ENCODE data around the gene TMEM182.

DNA sequence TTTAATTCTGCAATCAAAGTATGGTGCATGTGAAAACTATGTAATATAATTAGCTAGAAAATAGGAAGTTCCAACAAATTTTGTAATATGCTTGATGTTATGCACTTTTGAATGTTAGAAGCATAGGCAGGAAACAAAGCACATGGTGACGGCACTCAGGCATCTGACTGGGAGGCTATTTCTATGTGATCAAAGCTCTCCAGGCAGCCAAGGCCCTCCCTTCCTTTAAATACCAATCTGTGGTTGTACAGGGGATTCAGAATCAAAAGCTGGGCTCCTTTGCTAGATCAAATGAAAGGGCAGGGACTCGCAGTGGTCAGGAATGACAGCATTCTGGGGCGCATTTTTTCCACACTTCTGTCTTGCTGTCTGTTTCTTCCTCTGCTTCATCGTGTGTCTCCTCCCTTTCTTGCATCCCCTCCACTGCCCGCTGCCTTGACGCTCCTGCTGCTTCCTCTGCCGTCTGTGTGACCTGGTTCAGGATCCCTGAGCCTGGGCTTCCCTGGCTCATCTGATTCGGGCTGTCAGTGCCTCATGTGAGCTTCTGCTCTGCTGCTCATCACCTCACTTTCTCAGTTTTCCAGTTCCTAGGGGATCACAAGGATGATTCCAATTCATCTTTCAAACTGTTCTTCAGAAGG lies 30.9 kb downstream of the TMEM182 start:
- TF ChIP-seq POLR2A (IDR thresholded peaks at IDR 0.05; ENCODE audit: low read depth, low read length) (no peak), POLR2AphosphoS5 (IDR thresholded peaks at IDR 0.05; ENCODE audit: low read depth, low read length) (no peak), TAF1 (IDR thresholded peaks at IDR 0.05; ENCODE audit: low read depth, low read length) (no peak), SPI1 (IDR thresholded peaks at IDR 0.05; ENCODE audit: low read depth, low read length) (no peak), POU2F2 (IDR thresholded peaks at IDR 0.05; ENCODE audit: low read depth, low read length) (no peak), PAX5 (IDR thresholded peaks at IDR 0.05; ENCODE audit: insufficient read depth, low read length, severe bottlenecking) (no peak)

All from GM12891 (cell line).